Cerebellar nuclear complex (tissue), 1 donor: ENCODE data around the gene FRMD5.

ENCODE experiments used
- DNase-seq, 2 experiments: peaks; one replicate each; lab custom pipeline; 2025; lab: John Stamatoyannopoulos, UW

Gene FRMD5

DNA sequence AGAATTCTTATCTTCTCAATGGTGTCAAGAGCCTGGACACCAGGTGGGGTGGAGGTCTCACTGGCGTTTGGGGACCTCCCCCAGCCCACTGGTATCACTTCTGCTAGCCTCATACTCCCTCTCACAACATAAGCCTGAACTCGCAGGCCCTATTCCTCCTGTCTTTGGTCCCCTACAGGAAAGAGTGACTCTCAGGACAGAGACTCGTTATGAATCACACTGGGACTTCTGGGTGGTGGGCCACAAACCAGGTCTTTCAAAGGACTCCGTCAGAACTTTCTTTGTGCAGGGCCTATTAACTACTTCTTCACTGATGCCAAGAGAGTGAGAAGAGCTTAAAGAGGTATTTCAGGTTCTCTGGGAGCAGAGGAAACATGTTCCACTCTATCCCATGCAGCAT lies 267.9 kb downstream of the FRMD5 start:
- no peak for DNase-seq

DNA sequence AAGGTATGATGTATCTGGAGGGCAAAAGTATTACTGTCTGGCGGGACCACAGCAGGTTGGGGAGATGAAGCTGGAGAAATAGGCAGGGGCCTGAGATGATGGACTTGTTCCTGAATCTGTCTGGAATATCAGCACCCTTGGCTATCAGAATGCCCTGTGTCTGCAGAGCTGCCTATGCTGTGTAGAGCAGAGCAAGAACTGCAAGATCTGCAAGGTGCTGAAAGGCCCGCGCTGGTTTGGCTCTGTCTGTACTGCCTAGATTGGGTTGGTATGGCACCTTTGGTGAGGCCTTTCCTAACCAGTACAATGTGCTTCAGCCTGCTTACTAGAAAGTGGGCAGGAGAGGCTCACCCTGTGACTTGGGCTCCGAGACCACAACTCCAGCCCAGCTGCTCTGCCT lies 271.5 kb downstream of the FRMD5 start:
- DNase-seq, result no peak

DNA sequence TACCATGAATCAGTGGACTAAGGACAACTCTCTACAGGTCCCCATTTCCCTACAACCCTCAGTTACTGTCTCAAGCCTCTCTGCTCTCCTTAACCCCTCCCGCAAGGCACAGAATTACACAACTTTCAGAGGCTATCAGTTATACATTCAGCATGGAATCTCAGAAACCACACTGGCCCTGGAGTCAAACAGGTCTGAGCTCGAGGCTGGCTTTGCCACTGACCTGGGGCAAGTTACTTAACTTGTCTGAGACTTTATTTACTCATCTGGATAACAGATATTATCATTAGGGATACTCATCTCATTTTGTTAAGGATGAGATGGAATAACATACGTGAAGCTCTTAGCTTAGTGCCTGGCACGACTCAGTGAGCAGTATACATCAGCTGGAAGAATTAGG lies 273.1 kb downstream of the FRMD5 start:
- DNase-seq, result no peak

DNA sequence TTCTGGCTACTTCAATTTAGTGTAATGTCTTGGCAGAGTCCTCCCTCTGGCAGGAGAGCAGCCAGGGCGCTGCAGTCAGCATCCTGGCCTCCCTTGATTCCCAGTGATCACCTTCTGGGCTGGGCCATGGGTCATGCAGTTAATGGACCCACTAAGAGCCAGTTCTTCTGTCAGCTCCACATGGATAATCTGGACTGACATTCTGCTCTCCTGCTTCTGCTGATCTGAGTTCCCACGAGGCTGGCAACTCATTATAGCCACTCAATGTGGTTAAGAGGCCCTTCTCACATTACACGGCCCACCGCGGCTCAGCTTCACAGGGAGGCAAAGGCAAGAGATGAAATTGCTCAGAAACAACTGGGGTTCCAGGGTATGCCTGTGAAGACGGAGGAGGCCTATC lies 274.3 kb downstream of the FRMD5 start:
- no peak for DNase-seq

DNA sequence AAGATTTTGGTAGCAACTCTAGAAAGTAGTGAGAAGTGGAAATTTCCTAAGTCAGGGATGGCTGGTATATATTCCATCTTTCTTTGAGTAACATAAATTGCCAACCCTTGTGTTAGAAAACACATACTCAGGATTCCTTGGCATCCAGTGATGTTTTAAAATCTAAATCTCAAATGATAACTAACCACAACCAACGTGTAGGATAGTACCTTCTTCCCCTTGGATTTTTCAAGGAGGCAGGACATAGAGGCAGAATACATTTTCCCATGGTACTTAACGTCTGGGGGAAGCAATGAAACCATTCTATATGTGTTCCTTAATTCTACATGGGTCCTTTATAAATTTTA lies 274.8 kb downstream of the FRMD5 start:
- DNase-seq, result no peak

DNA sequence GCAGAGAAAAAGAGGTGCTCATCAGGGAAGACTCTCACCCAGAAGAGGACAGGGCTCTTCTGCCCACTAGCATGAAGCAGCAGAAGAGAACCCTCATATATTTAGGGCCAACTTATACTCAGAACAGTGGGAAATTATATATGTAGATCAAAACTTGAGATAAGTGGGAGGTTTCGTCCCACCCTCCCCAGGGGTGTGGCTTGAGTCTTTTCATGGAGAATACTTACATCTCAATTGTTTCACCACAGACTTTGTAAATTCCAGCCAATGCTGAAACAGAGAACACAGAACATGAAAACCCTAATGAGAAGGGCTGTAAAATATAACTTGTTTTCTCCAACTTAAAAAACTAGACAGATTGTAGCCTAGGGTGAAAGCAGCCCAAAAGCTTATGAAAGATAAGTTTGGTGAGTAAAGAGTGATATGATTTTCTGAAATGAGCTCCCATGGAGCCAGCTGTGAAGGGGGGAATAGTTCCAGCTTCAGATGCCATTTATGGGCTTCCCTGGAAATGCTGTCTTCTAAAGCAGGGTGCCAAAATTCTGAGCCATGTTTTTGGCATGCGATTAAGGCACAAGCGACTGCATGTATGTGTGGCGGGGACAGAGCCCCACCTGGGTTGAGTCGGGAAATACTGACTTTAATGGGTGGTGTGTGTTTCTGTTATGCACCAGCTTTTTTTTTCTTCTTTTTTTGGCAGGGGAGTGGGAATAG lies 275.4 kb downstream of the FRMD5 start:
- DNase-seq, result no peak

DNA sequence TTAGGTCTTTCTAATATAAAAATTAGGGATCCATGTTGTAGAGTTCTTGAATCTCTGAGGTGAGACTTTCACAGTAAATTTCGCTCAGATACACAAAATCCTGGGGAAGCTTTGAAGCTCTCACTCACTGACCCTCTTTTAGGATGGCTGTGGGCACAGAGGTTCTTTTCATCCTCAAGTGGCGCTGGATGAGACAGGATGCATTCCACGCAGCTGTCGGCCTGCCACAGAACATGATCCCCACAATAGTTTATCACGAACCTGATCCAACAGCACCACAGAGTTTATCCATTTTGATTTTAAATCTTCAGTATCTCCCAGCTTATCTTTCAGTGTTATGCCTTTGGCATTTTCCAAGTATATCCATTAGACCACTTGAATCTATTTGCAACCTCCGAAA lies 276.4 kb downstream of the FRMD5 start:
- no peak for DNase-seq

DNA sequence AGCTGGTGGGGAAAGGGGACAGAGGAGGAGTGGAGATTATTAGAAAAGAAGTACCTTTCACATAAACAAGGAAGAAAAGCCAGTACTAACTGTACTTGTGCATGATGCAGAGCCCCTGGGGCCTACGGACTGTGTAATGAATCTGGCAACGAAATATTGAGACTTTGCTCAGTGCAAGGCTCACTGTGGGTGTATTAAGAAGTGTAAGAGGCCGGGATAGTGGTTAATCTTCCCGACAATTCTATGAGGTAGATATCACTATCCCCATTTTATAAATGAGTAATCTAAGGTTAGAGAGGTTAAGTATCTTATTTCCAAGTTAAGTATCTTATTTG lies 278.8 kb downstream of the FRMD5 start:
- DNase-seq, result no peak

DNA sequence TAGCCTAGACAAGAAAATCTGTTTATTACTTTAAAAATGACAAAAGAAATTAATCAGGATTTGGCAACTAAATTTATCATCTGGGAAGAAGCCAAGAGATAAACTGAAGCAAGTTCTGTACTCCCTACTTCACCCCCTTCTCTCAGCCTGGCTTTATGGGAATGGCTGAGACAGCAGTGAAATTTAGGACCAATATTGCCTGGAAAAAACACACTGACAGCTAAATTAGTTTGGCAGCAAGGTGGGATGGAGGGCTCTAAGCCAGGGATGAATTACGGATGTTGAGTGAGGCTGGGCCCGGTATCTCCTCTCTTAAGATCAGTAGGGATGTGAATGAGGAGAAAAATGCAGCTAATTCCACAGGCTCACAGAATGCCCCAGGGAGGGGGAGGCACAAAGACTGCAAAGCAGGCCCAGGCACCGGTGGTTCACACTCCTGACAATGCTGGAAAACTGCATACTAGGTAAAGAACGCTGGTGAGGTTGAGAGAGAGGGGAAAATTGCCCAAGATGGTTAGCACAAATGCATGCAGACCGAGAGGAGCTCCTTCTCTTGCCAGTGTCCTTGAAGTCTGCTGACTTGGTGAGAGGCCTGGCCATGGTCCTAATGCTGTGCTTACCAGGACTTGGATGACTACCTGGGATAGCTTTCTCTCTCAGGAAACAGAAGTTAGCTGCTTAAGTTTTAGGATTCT lies 279.3 kb downstream of the FRMD5 start:
- DNase-seq, result no peak

DNA sequence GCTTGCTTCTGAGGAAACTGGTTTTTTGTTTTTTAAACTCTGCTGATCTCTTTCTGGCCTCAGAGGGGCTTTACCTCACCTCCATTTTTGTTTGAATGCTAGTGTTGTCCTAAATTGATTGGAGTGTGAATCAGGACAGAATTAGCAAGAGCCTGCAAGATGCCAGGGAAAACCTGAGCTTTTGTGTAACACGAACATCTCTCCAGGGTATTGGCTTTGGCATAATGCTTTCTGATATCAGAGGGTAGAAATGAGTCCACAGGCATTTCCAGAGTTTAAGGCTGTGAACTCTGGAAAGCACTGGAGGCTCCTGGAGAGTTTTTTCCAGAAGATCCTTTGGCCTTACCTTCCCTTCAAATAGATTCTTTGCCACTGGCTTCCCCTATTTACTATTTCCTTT lies 281.1 kb downstream of the FRMD5 start:
- no peak for DNase-seq

DNA sequence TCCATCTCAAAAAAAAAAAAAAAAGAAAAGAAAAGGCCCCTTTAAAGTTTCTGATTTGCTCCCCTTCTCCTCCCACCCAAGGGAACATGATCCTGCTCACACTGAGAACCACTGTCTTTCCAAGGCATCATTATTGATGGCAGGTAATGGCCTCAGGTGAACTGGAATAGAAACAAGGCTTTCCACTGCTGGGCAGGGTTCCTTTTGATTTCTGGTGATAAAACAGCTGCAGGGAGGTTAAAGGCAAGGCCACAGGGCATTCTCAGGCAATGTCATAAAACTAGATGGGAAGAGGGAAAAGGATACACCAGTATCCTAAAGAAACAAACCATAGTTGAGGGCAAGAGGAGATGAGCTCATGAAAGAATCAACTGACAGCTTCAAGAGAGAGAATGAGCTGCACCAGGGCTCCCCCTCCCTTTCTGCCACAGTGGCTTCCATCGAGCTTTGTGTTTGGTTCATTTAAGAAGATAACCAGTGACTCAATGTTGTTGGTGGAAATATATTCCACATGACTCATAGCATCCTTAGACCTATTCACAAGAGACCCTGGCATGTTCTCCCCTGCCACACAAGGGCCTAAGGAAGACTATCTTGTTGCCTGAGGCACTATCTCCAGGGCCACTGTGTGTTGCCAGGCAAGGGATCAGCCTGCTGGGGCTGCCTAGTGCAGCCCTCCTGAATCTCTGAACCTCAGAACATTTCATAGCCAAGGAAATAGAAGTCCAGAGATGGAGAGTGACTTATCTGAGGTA lies 281.9 kb downstream of the FRMD5 start:
- DNase-seq, result no peak

DNA sequence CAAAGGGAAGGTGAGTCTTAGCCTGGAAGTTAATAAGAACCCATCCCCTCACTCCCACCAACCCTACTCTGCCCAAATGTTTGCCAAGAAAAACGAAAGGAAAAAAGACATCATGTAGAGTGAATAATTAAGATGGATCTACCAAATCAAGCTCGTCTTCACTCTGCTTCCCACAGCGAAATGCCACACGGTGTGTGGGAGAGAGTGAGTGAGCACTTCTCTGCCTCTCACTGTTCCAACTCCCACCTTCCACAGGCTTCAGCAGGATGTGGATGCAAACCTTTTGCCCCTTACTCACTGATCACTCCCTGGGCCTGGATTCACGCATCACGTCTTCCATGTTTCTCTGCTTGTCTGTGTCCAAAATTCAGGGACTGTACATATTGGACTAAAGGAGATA lies 282.9 kb downstream of the FRMD5 start:
- DNase-seq, result no peak

DNA sequence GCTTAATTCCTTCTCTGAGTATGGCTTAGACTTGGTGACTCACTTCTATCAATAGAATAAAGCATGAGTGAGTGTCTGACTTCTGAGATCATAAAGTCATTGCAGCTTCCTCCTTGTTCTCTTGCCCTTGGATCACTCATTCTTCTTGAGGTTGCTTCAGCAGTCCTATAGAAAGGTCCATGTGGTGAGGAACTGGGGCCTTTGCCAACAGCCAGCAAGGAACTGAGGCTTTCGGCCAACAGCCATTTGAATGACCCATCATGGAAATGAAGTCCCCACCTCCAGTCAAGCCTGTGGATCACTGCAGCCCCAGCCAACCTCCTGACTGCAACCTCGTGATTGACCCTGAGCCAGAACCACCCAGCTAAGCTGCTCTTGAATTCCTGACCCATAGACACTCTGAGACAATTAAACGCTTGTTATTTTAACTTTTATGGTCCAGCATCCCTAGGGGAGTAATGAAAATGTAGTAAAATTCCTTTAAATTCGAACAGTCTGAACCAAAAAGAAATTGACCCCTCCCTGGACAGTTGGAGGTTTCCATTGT lies 283.8 kb downstream of the FRMD5 start:
- no peak for DNase-seq

DNA sequence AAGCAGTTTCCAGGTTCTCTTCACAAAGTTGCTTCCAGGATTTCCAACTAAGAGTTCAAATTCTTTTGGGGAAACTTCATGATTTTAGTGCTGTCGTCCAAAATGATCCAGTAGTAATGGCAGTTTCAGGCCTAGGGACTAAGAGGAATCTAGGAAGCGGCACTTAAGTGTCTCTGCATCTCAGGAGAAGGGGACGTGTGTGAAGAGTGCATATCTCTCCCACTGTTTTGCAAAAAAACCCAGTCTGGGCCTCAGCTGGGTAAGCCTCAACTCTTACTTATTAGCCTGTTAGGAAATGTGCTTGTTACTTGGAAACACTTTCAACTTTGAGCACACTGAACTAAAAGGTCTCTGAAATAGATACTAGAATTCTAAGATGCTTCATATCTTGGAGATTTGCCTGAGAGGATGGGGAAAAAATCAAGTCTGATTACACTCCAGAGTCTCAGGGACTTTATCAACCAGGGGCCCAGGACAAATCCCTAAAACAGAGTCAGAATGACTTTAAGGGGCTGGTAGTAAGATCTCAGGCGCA lies 286.5 kb downstream of the FRMD5 start:
- no peak for DNase-seq

DNA sequence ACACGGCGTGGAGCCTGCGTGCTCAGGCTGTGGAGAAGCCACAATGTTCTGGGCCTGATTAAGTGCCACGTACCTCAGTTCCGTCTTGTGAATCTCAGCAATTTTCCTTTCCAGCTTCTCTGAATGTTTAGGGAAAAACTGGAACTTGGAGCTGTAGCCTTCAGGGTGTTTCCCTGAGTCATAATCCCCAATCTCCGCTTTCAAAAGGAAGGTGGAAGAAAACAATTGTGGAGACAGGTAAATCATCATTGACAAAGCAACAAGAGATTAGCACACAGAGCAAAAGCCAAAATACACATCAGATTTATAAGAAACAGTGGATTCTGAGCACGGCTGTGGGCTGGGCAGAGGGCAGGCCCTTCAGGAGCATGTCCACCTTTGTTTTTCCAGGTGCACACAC lies 289.3 kb downstream of the FRMD5 start:
- no peak for DNase-seq

DNA sequence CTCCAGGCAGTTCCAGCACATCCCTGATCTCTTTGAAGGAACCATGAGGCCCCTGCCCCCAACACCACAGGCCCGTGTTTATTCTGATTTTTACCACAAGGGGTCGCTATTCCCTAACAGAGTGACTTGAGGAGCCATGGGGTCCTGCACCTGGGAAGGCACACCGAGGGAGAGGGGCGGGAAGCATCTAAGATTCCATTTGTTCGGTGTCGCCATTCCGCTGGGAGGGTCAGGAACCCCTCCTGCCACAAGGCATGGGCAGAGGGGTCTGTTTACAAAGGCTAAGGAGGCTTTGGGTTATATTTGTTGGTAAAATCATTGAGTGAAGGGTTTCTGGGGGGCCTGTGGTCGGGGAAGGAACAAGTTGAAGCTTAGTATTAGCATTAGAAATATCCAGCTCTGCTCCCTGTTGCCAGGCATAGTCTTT lies 291.2 kb downstream of the FRMD5 start:
- DNase-seq, result no peak

DNA sequence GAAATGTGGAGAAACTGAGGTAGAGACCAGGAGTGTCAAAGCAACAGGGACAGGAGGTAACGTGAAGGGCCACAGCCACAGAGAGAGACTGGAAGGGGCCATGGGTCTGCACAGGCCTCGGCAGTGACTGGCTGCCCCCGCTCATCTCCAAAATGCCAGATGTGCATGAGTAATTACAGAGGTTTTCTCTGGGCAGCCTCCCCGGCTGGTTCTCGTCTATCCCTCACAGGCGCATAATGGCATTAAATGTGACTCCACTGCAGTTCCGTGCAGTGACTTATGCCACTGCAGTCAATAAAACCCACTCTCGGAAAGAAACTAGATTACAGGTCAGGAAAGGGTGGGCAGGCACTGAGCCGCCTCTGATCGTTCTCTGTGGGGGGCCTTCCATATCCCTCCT lies 293.6 kb downstream of the FRMD5 start:
- DNase-seq, result no peak

DNA sequence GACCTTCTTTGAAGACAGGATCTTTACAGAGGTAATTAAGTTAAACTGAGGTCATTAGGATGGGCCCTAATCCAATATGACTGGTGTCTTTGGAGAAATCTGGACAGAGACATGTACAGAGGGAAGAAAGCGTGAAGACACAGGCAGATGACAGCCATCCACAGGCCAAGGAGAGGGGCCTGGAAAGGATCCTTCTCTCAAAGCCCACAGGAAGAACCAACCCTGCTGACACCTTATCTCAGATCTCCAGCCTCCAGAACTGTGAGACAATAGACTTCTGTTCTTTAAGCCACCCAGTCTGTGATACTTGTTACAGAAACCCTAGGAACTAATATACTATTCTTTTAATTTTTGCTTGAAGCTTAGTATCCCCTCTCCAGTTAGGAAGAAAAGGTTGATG lies 294.1 kb downstream of the FRMD5 start:
- DNase-seq, result no peak

DNA sequence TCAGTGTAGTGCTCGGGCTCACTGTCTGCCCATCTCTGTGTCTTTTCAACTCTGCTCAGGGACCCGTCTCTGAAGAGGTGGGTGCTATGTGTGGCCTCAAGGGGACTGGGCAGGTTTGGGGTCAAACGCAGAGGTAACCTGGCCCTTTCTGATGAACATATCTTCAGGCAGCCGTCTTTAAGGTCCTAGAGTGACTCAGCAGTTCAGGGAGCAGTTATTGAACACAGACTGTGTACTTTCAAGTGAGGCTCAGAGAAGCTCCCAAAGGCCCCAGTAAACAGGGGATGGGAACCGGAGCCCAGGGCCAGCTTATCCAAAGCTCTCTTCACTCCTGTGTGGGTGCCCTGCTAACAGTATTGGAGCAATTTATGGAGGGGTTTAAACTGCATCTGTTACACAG lies 295.1 kb downstream of the FRMD5 start:
- no peak for DNase-seq

DNA sequence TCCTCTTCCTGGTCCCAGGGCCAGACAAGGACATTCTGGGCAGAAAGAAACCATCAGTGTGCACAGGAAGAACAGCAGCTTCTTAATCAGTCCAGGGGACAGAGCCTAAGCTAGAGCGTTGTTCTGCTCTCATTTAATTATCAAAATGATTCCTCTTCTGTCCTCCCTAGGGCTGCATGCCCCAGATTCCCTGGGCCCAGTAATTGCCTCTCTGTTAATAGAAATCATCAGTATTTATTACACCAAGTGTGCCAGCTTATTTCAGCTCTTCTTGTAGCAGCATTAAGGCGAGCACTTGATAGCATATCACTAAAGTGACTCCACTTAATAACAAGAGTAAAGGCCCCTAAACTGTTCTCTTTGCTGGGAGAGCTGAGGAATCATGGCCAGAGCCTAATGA lies 296.2 kb downstream of the FRMD5 start:
- DNase-seq, result no peak

DNA sequence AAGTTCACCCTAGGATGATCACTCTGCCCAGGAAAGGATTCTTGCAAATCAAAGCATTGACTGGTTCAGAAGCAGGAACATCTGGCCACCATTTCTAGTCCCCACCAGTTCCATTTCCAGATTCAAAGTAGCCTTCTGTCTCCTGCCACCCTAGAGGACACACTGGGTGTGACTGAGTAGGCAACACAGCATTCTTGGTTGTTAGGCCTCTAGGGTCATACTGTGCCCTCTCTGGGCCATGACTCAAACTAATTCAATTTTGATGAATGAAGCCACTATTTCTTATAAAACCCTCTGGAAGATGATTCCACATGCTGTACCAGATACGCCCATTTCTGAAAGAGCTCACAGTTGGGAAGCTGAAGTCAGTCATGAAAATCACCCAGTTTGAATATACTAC lies 298.5 kb downstream of the FRMD5 start:
- DNase-seq, result no peak

DNA sequence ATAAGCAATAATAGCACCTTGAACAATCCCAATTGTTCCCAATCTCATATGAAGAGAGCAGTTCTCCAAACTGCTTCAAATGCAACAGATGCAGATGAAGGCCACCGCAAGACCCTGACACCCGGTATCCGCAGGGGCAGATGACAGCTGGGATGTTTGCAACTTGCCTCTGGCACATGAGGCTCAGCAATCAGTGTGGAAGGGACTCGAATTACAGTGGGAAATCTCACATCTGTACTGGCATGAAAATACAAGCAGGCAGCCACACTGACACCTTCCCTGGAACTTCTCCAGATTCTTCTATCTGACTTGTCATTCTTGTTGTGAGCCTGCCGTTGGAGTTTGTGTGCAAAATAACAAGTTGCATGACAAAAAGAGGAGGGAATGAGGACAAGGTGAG lies 299.5 kb downstream of the FRMD5 start:
- no peak for DNase-seq

DNA sequence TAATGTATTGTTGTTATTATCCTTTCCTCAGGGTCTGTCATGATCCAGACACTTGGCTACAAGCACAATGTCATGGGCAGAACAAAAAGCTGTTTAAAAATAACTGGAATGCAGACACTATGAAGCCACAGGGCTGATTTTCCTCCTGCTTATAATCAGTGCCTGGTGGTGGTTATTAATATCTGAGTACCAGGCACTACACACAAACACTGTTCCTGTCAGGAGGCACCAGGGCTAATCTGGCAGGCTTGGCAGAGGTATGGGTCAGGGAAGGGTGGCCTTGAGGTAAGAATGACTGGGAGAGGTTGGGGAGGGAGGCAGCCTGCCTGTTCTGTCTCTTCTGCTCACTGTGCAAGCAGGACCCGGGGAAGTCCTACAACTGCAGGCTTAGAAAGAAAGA lies 301.1 kb downstream of the FRMD5 start:
- no peak for DNase-seq
